GM12801 (cell line): ENCODE measurements around the gene RAI1.

Source experiments
- CTCF ChIP-seq: IDR thresholded peaks from one replicate; pipeline ENCODE4 v1.5.1; 2011; ENCODE audit warnings: control low read depth; ENCODE audit not compliant: insufficient read length; ENCODE audit errors: extremely low read depth

RAI1 gene

GRCh38 chr17:17681744-17682292 is 560 bp downstream of the RAI1 start:
- no peak for TF ChIP-seq CTCF

GRCh38 chr17:17682293-17682736 is 1.1 kb downstream of the RAI1 start:
- no peak for TF ChIP-seq CTCF

GRCh38 chr17:17682737-17683680 is 1.8 kb downstream of the RAI1 start:
- TF ChIP-seq CTCF = no peak

GRCh38 chr17:17683710-17684365 is 2.6 kb downstream of the RAI1 start:
- TF ChIP-seq CTCF = no peak

- TF ChIP-seq CTCF = no peak
Observed at GRCh38 chr17:17684906-17685774, 3.9 kb downstream of the RAI1 start.

GRCh38 chr17:17685775-17686291 is 4.6 kb downstream of the RAI1 start:
- no peak for TF ChIP-seq CTCF

GRCh38 chr17:17689312-17689711 is 8.1 kb downstream of the RAI1 start:
- TF ChIP-seq CTCF = no peak
